Ramos (cell line): ENCODE data around the gene MAGI1.

Experiments used
- in situ Hi-C: fragments of 300-500 bp; cut with MboI; formaldehyde crosslinking; loops from one replicate; pipeline ENCODE4 v1.14.3; 2022; ENCODE audit warnings: low sequenced_read_pairs; ENCODE audit not compliant: unreplicated experiment

The MAGI1 gene

DNA sequence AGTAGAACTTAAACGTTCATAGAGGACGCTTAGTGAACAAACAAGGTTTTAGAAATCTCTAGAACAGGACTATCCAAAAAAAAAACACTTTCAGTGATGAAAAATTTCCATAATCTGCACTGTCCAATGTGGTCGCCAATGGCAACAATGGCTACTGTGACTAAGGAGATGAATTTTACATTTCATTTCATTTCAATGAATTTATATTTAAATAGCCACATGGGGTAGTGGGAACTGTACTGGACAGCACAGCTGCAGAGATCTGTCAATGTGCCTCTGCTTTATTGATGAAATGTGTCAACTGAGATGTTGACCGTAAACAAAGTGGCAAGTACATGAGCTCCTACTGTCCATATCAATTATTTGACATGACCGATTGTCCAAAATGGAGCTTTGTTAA lies 222.5 kb downstream of the MAGI1 start:
- in situ Hi-C loops: no loop called here

GRCh38 chr3:65814845-65815578 lies 223.7 kb downstream of the MAGI1 start:
- in situ Hi-C loops: no loop called here

DNA sequence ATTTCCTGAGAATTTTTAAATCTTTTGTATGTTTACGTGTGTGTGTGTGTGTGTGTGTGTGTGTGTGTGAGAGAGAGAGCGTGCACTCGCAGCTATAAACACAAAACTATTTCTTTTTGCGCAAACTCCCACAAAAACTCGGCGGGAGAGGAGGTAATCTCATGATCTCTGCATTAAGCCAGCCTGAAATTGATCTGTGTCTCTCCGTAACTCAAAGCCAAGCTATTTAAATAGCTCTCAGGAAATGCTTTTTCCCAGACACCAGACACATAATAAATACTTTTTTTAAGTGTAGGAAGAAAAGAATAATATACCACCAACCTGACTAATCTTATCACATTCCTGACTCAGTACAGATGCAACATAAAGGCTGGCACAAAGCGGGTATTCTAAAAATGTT lies 226.8 kb downstream of the MAGI1 start:
- in situ Hi-C loops: no loop called here

- in situ Hi-C loops: no loop called here
Observed at GRCh38 chr3:65811086-65811761, 227.5 kb downstream of the MAGI1 start.

- in situ Hi-C loops: no loop called here
Observed at GRCh38 chr3:65810302-65810701, 228.4 kb downstream of the MAGI1 start.

DNA sequence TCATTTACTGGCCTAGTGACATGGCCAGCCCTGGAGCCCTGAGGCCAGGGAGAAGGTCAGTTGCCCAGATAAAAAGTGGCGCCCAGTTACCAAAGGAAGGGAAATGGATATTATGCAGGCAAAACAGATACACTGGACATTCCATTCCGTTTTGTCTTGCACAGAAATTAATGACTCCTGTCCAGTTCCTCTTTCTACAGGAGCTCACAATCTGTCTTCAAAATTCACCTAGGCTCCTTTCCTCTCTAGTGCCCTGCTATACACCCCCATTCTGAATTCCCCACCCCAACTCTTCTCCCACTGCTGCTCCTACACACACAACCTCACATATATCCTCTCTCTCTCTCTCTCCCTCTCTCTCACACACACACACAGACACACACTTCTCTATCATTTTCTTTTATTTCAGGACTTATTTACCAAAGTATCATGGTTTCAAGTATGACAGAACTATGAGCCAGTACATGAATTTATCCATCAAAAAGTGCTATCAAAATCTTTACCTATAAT lies 229.0 kb downstream of the MAGI1 start:
- in situ Hi-C loops: no loop called here

DNA sequence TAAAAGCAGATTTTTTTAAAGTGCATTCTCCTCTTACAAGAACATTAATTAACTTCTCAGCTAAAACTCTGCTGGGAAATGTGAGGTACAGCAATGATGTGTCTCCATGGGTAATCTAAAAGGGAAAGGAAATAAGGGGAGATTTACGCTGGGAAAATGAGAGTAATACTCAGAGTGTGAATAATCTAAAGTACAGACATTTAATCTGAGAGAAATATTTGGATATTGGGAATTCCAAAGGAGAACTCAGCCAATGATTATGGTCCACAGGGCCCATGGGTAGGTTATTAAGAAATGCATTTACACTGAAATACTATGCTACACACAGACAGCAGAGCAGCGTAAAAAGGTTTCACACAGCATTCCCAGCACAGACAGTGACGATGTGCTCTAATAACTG lies 229.9 kb downstream of the MAGI1 start:
- in situ Hi-C loops: no loop called here

- in situ Hi-C loops: no loop called here
Observed at GRCh38 chr3:65808407-65808806, 230.3 kb downstream of the MAGI1 start.

DNA sequence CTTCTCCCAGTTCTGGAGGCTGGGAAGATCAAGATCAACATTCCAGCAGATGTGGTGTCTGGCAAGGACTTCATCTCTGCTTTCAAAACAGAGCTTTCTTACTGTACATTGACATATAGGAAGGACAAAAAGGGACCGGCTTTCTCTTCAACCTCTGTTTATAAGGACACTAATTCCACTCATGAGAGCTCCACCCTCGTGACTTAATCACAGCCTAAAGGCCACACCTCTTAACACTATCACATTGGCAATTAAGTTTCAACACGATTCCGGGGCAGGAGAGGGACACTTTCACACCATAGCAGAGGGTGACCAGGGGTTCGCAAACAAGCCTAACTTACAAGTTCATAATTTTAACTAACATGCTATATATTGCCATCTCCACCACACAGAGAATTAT lies 231.5 kb downstream of the MAGI1 start:
- in situ Hi-C loops: no loop called here

- in situ Hi-C loops: no loop called here
Observed at GRCh38 chr3:65806600-65806999, 232.1 kb downstream of the MAGI1 start.

- in situ Hi-C loops: no loop called here
Observed at GRCh38 chr3:65796676-65797075, 242.0 kb downstream of the MAGI1 start.

DNA sequence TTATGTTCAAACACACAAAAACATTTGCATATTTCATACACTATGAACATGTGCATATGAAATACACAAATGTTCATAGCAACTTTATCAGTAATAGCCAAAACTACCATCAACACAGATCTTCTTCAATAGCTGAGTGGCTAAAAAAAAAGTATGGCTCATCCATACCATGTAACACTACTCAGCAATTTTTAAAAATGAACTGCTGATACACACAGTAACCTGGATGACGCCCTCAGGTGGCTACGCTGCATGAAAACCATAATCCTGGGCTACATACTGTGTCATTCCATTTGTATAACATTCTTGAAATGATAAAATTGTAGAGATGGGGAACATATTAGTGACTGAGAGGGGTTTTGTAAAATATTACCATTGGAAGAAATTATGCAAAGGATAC lies 243.6 kb downstream of the MAGI1 start:
- in situ Hi-C loops: no loop called here

DNA sequence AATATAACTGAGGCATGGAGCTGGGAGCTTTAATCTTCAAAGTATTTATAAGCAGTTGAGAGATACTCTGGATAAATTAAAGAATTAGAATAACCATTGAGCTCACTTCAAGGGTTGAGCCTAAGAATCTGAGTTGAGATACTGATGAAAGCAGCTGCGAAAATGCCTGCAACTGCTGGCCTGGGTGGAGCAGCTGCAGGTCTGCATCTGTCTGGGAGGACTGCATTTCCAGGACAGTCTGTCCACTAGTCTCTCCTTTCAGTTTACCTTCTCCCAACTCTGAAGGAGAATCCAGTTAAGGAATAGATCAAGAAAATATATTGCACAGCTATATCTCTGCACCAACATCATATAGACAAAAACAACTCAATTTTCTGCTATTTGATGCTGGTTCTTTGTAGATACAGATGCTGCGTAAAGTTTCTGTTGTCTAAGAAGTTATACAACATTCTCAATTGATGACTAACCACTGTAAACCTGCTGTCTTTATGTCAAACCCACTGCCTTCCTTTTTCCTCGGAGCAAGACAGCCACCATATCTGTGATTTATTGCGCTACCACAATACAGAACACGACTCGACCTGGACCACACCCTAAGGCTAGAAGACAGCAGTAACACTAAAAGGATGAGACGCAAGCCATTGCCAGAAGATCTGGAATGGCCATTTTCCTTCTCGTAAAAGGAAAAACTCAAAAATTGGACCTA lies 245.1 kb downstream of the MAGI1 start:
- in situ Hi-C loops: no loop called here

GRCh38 chr3:65788461-65788860 lies 250.3 kb downstream of the MAGI1 start:
- in situ Hi-C loops: no loop called here

DNA sequence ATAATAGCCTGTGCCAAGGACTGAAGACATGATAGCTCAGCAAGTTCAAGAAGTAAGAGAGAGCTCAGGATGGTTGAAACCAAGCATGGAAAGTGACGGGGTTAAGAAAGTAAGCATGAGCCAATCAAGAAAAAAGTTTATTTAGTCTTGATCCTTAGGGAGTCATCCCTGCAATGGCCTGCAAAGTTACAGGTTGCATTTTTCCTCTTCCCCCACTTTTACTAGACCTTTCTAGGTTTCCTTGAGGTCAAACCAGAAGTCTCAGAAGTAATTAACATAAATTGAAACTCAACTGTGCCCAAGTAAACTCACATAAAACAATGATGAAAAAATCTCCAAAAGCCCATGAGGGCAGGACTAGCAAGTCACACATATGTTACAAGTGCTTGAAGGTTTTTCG lies 250.9 kb downstream of the MAGI1 start:
- in situ Hi-C loops: no loop called here

GRCh38 chr3:65787340-65787739 lies 251.4 kb downstream of the MAGI1 start:
- in situ Hi-C loops: no loop called here

DNA sequence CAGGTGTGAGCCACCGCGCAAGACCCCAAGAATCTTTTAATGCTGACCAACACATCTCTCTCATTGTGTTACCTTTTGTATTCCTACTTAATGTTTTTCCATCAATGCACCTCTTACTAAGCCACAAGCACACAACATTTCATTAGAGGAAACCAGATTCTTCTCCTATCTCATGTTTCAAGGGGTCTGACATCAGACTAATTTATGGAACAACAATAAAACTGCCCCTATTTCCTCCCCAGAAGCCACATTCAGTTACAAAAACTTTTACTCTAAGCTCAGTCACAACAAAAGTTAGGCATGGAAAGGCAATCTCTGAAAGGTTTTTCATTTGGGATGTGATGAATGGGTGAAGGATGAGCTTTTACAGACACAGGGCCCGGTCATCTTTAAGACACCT lies 251.8 kb downstream of the MAGI1 start:
- in situ Hi-C loops: no loop called here

DNA sequence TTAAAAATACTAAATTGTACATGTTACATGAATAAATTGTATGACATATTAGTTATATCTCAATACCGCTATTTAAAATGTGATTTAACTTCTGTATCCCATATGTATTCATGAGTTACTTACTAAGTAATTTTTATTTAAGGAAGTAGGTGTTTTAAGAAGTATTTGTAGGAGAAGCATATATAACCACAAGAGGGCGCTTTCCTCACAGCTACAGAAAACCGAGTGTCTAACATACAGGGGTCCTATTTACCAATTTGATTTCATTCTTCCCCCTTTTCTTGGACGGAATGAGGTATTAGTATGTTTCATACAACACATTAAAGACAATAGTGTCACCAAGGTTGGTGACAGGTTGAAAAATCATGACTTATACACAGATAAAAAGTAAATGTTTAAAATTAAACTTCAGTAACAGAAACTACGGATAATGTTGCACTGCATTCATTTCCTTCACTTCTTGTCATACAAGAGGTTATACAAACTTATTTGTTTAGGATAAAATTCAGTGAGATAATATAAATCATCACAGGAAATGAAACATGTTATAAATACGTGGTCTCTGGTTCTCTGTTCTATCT lies 253.6 kb downstream of the MAGI1 start:
- in situ Hi-C loops: no loop called here

GRCh38 chr3:65783117-65783516 lies 255.6 kb downstream of the MAGI1 start:
- in situ Hi-C loops: no loop called here

GRCh38 chr3:65781594-65781993 lies 257.1 kb downstream of the MAGI1 start:
- in situ Hi-C loops: no loop called here

- in situ Hi-C loops: no loop called here
Observed at GRCh38 chr3:65779390-65779789, 259.3 kb downstream of the MAGI1 start.
